HL-60 (cell line): ENCODE measurements around the gene GSTA5.

ENCODE experiments used
- DNase-seq, 2 experiments: peaks; one replicate each; pipeline ENCODE4 v3.0.0-alpha.2; 2010 to 2020; ENCODE audit warnings: low read depth in 1 of 2, low spot score in 1 of 2
- H3K27ac ChIP-seq: fragments of 250-450 bp; sonication (Bioruptor Pico); replicated peaks from 2 replicates; pipeline ENCODE4 v1.5.1; 2020; ENCODE audit warnings: mild to moderate bottlenecking, moderate library complexity
- H3K27me3 ChIP-seq: fragments of 250-450 bp; sonication (Bioruptor Pico); 2 replicates; pipeline ENCODE4 v1.5.1; 2021; ENCODE audit warnings: mild to moderate bottlenecking, moderate library complexity; ENCODE audit not compliant: insufficient read depth, poor library complexity, severe bottlenecking
- H3K4me3 ChIP-seq: replicated peaks from 2 replicates; pipeline ENCODE4 v1.5.1; 2011; ENCODE audit warnings: mild to moderate bottlenecking, control low read depth, low read length; ENCODE audit not compliant: insufficient read depth
- CTCF ChIP-seq: IDR thresholded peaks from one replicate; pipeline ENCODE4 v1.5.1; 2011; ENCODE audit warnings: low read length, control low read depth, inconsistent platforms; ENCODE audit not compliant: insufficient read depth
- GABPA ChIP-seq: IDR thresholded peaks from 2 replicates; pipeline ENCODE4 v1.6.1; 2012; ENCODE audit warnings: low read depth
- POLR2AphosphoS5 ChIP-seq: IDR thresholded peaks from 2 replicates; pipeline ENCODE4 v1.6.1; 2012; ENCODE audit warnings: low read depth
- REST ChIP-seq: IDR thresholded peaks from 2 replicates; pipeline ENCODE4 v1.6.1; 2012; ENCODE audit warnings: low read depth; ENCODE audit not compliant: insufficient replicate concordance
- SPI1 ChIP-seq: IDR thresholded peaks from 2 replicates; pipeline ENCODE4 v1.6.1; 2012; ENCODE audit warnings: low read depth, mild to moderate bottlenecking, borderline replicate concordance

Gene GSTA5

GRCh38 chr6:52846002-52846401 is 5.4 kb upstream of the GSTA5 start:
- Histone ChIP-seq H3K27ac (no peak overlapping the region), H3K4me3 (no peak overlapping the region), H3K27me3 (peaks cover 3% of the 10 kb centered on the region)
- no peak for DNase-seq
- TF ChIP-seq CTCF = no peak
- no peak for TF ChIP-seq POLR2AphosphoS5
- no peak for TF ChIP-seq REST
- no peak for TF ChIP-seq GABPA
- TF ChIP-seq SPI1 = no peak

- Histone ChIP-seq H3K27ac (no peak overlapping the region), H3K27me3 (peaks cover 3% of the 10 kb centered on the region), H3K4me3 (no peak overlapping the region)
- DNase-seq = no peak
- no peak for TF ChIP-seq REST
Measured at GRCh38 chr6:52843605-52844004, 3.0 kb upstream of the GSTA5 start.

GRCh38 chr6:52839124-52840055 is 1.2 kb downstream of the GSTA5 start:
- Histone ChIP-seq H3K27ac (no peak overlapping the region), H3K27me3 (peaks cover 3% of the 10 kb centered on the region), H3K4me3 (no peak overlapping the region)
- DNase-seq = peak; percentile 32 to 43
- peak; percentile 73 for TF ChIP-seq CTCF
- 0 out of 2 replicates have a peak, but pooled peaks have one; percentile 1 for TF ChIP-seq SPI1
- no peak for TF ChIP-seq REST
